SJCRH30 (cell line): ENCODE results near the gene DPF1. TPM values are rescaled to one million over a fixed set of nuclear protein-coding genes. Genes with fewer than 3 reads are reported as not detected.

ENCODE experiments used
- DNase-seq, 2 experiments: peaks; one replicate each; pipeline ENCODE4 v3.0.0-alpha.2; 2015 to 2020
- H3K27ac ChIP-seq: fragments of 250-450 bp; sonication (Bioruptor Pico); 2 replicates; pipeline ENCODE4 v1.5.1; 2020; ENCODE audit warnings: mild to moderate bottlenecking, moderate library complexity
- H3K27me3 ChIP-seq: fragments of 250-450 bp; sonication (Bioruptor Pico); 2 replicates; pipeline ENCODE4 v1.5.1; 2020; ENCODE audit warnings: mild to moderate bottlenecking, moderate library complexity
- H3K36me3 ChIP-seq: fragments of 250-450 bp; sonication (Bioruptor Pico); 2 replicates; pipeline ENCODE4 v1.5.1; 2020; ENCODE audit warnings: mild to moderate bottlenecking, moderate library complexity
- H3K4me1 ChIP-seq: fragments of 250-450 bp; sonication (Bioruptor Pico); 2 replicates; pipeline ENCODE4 v1.5.1; 2020; ENCODE audit warnings: mild to moderate bottlenecking, moderate library complexity
- H3K4me3 ChIP-seq: fragments of 250-450 bp; sonication (Bioruptor Pico); 2 replicates; pipeline ENCODE4 v1.5.1; 2020; ENCODE audit warnings: mild to moderate bottlenecking, moderate library complexity
- H3K9me3 ChIP-seq: fragments of 250-450 bp; sonication (Bioruptor Pico); replicated peaks from 2 replicates; pipeline ENCODE4 v1.5.1; 2020; ENCODE audit warnings: mild to moderate bottlenecking, moderate library complexity
- total RNA-seq: library from RNA; depleted of rRNA; stranded (reverse); fragments of >200 nt; shearing (Covaris generic); gene quantifications from 2 replicates; pipeline ENCODE4 v1.2.3, GENCODE V29; 2014

DPF1 gene
- total RNA-seq, 1 experiment from 2014 or later, result 10.6 TPM

DNA sequence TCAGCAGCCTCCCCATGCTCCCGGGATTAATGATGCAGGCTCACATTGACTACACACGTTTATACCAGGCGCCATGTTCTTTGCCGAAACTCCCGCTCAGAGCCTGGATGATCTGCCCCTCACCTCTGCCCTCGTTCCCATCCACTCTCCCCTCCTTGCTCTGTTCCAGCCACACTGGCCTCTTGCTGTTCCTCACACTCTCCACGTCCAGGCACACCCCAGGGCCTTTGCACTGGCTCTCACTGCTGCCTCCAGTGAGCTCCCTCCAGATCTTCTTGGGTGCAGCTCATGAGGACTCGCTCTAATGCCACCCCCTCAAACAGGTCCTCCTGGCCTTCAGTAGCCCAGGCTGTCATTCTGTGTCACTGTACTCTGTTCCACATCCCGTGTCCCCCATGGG lies 39.2 kb downstream of the DPF1 start:
- no peak for DNase-seq
- Histone ChIP-seq H3K4me1 (no peaks in the 10 kb centered on the region), H3K27me3 (no peaks in the 10 kb centered on the region), H3K9me3 (peaks cover 10% of the 10 kb centered on the region; the same call in 1 of the 2 replicates), H3K27ac (no peak overlapping the region), H3K4me3 (no peak overlapping the region), H3K36me3 (peaks cover 10% of the 10 kb centered on the region)

DNA sequence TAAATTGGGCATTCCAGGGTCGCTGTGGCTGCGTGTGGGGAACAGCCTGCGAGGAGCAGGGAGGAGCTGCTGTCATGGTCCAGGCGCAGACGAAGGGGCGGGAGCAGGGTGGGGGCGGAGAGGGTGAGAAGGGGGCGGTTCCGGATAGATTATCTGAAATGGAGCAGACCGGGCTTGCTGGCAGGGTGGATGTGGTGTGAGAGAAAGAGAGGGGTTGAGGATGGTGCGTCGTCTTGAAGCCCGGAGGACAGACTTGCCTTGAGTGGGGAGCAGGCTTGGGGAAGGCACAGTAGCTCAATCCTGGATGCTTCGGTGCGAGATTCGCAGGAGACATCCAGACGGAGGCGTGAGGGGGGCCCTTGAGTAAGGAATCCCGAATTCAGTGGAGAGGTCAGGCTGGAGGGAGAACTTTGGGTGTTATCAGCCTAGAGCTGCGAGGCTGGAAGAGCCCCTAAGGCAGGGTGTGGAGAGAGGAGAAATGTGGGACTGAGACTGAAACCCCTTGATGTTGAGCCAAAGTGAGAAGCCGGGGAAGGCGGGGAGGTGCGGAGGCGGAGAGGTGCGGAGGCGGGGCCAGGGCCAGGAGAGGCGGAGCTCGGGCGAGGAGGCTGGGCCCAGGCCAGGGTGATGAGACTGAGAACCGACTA lies 40.6 kb downstream of the DPF1 start:
- no peak for DNase-seq
- H3K27me3 ChIP-seq, result no peaks in the 10 kb centered on the region
- H3K27ac ChIP-seq, result no peak overlapping the region
- peaks cover 14% of the 10 kb centered on the region; the same call in 1 of the 2 replicates for H3K9me3 ChIP-seq
- H3K4me3 ChIP-seq, result no peak overlapping the region
- H3K36me3 ChIP-seq, result peaks cover 10% of the 10 kb centered on the region
- H3K4me1 ChIP-seq, result no peaks in the 10 kb centered on the region

DNA sequence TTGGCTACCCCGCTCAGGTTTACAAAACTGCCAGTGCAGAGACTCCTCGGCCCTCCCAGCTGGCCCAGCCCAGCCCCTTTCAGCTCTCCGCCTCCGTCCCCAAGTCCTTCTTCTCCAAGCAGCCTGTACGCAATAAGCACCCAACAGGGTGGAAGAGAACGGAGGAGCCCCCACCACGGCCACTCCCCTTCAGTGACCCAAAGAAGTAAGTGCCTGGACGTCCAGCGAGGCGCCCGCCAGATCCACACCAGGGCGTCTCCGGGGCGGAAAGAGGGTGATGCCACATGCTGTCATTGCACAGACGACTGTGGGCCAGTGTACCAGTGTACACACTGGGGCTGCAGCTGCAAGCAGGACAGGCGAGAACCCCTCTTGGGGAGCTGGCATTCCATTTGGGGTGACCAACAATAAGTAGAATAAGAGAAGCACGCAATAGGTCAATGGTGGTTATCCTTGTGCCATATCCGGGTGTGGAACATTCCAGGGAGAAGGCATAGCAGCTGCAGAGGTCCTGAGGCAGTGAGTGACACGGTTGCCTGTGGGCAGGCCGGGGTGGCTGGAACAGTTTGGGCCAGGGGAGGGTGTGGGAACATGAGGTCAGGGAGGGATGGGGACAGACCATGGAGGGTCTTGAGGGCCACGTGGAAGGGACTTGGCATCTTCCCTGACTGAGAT lies 41.3 kb downstream of the DPF1 start:
- no peaks in the 10 kb centered on the region for H3K27me3 ChIP-seq
- H3K27ac ChIP-seq, result no peak overlapping the region
- DNase-seq, result no peak
- H3K4me3 ChIP-seq, result no peak overlapping the region
- H3K4me1 ChIP-seq, result no peaks in the 10 kb centered on the region
- H3K36me3 ChIP-seq, result peaks cover 10% of the 10 kb centered on the region
- H3K9me3 ChIP-seq, result peaks cover 14% of the 10 kb centered on the region; the same call in 1 of the 2 replicates

DNA sequence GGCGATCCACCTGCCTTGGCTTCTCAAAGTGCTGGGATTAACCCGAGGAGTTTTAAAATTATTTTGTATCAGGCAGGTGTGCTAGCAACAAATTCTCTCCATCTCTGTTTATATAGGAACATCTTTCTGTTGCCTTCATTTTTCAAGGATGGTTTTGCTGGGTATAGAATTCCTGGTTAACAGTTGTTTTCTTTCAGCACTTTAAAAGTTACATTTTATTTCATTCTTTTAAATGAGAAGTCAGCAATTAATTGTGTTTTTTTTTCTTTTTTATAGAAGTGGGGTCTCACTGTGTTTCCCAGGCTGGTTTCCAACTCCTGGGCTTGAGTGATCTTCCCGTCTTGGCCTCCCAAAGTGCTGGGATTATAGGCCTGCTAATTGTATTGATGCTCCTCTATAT lies 44.0 kb downstream of the DPF1 start:
- no peak for DNase-seq
- peaks cover 14% of the 10 kb centered on the region; the same call in 1 of the 2 replicates for H3K9me3 ChIP-seq
- H3K36me3 ChIP-seq, result peaks cover 10% of the 10 kb centered on the region
- H3K27ac ChIP-seq, result no peak overlapping the region
- H3K27me3 ChIP-seq, result no peaks in the 10 kb centered on the region
- H3K4me3 ChIP-seq, result no peak overlapping the region
- H3K4me1 ChIP-seq, result no peaks in the 10 kb centered on the region

DNA sequence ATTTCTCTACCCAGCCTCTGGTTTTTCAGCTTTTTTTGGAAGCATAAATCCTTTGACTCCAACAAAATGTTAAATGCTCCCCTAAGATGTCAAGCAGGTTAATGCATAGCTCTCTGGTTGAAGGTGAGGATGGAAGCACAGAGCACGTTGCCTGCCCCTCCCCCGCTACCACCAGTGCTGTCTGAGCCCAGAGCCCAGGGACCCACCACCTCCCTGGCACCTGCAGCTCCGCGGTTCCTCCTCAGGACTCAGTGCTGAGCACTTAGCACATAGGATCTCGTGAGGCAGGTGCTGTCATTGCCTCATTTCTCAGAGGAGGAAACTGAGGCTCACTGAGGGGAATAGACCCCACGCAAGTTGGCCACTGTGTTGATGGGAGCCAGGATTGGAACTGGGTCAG lies 48.6 kb downstream of the DPF1 start:
- no peak overlapping the region for H3K4me3 ChIP-seq
- no peak for DNase-seq
- no peak overlapping the region for H3K27ac ChIP-seq
- H3K36me3 ChIP-seq, result peaks cover 4% of the 10 kb centered on the region
- no peaks in the 10 kb centered on the region for H3K4me1 ChIP-seq
- H3K9me3 ChIP-seq, result peaks cover 7% of the 10 kb centered on the region; the same call in 1 of the 2 replicates
- no peaks in the 10 kb centered on the region for H3K27me3 ChIP-seq

DNA sequence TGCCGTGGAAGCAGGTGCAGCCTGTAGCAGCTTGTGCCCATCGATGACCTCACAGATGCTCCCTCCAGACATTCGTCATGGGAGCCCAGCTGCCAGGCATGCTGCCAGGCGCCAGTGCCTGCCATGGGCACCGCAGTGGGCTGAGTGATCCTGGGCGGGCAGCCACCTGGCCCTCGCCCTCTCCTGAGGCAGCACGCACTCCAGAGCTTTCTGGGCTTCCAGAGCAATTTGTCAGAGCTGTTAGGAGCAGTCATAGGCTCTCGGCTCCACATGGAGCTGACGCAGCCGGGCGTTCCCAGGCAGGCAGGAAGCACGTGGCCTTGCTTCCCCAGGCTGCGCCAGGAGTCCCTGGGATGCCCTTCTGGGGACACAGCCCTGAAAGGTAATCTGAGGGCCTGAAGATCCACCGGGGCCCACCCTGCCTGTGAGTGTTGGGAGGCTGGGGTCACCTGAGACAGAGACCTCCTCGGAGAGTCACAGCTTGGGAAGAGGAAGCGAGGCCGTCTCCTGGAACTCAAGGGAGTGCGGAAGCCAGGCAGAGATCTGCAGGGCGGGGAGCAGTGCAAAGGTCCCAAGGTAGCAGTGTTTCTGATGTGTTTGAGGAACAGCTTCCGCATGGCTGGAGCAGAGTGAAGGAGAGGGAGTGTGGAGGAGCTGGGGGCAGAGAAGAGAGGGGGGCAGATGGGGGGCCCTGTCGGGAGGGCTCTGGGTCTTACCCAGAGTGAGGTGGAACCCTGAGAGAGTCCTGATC lies 50.6 kb downstream of the DPF1 start:
- no peak overlapping the region for H3K27ac ChIP-seq
- H3K27me3 ChIP-seq, result no peaks in the 10 kb centered on the region
- H3K4me3 ChIP-seq, result no peak overlapping the region
- no peaks in the 10 kb centered on the region for H3K9me3 ChIP-seq
- H3K4me1 ChIP-seq, result no peaks in the 10 kb centered on the region
- no peak for DNase-seq
- 0 out of 2 replicates have a peak, but pooled peaks cover 4% of the 10 kb centered on the region for H3K36me3 ChIP-seq

DNA sequence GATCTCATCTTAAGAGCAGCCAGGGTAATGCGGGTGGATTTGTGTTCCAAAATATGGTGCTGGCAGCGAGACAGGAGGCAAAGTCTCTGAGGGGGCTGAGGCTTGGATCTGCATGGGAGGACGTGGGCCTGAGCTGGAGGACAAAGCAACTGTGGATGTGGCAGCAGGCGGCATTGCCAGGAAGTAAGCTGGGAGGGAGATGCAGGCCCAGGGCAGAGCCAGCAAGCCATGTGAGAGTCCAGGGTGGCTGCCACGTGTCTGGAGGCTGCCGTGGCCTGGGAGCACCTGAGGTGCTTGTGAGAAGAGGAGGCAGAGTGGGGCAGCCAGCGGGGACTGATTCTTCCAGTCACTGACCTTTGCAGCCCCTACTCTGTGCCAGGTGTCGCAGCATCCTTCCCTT lies 52.0 kb downstream of the DPF1 start:
- DNase-seq, result no peak
- 0 out of 2 replicates have a peak, but pooled peaks cover 7% of the 10 kb centered on the region for H3K36me3 ChIP-seq
- H3K4me3 ChIP-seq, result no peak overlapping the region
- no peaks in the 10 kb centered on the region for H3K4me1 ChIP-seq
- no peaks in the 10 kb centered on the region for H3K9me3 ChIP-seq
- no peaks in the 10 kb centered on the region for H3K27me3 ChIP-seq
- H3K27ac ChIP-seq, result no peak overlapping the region

DNA sequence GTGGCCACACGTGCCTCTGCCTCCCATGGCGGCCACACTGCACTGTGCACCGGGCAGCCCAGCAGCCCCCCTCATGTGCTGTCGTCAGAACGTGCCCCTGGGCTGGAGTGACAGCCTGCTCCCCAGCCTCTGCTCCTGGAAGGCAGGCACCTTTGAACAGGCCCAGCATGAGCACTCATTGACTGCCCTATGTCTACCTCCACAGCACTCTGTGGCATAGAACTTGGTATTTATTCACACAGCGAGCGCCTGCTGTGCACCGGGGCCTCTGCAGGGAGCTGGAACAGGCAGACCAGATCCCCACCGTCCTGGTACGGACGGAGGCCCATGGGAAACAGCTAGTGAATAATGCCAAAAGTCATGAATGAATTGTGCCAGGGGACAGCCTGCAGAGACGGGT lies 53.7 kb downstream of the DPF1 start:
- Histone ChIP-seq H3K9me3 (no peaks in the 10 kb centered on the region), H3K4me1 (no peaks in the 10 kb centered on the region), H3K27me3 (no peaks in the 10 kb centered on the region), H3K36me3 (peaks cover 8% of the 10 kb centered on the region), H3K27ac (no peak overlapping the region), H3K4me3 (no peak overlapping the region)
- no peak for DNase-seq

DNA sequence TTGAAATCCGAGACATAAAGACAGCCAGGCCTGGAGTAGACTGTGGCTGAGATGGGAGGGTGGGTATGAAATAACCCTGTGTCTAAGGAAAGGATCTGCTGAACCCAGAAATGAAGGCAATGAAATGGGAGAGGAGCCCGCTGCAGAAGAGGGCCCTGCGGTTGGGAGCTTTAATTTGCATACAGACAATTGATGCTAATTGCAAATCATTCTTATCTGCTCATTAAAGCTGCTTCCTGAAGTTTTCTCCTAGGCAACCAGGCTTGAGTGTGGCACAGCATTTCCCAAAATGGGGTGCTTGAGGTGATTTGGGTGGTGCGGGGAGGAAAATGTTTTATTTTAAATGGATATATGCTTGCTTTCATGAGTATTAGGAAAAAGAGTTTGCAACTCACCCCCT lies 55.4 kb downstream of the DPF1 start:
- no peak overlapping the region for H3K4me3 ChIP-seq
- no peaks in the 10 kb centered on the region for H3K27me3 ChIP-seq
- no peaks in the 10 kb centered on the region for H3K9me3 ChIP-seq
- H3K36me3 ChIP-seq, result peaks cover 8% of the 10 kb centered on the region
- H3K4me1 ChIP-seq, result no peaks in the 10 kb centered on the region
- H3K27ac ChIP-seq, result no peak overlapping the region
- DNase-seq, result no peak

DNA sequence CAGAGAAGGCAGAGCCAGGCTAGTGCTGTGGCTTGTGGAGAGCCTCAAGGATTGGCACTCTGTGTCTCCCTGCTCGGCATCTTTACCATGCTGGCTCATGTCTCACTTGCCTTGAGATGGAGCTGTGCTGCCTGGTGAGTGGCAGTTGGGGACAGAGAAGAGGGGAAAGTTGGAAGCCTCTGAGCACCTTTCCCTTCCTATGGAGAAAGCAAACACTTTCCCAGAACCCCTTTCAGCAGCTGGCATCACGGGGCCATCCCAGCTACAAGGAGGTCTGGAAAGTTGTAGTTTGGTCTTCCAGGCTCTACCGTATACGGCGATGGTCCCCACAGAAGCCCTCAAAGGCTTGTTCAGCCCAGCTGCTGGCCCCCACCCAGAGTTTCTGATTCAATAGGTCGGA lies 58.7 kb downstream of the DPF1 start:
- Histone ChIP-seq H3K27ac (no peak overlapping the region), H3K9me3 (0 out of 2 replicates have a peak, but pooled peaks cover 6% of the 10 kb centered on the region)
- DNase-seq, result no peak

DNA sequence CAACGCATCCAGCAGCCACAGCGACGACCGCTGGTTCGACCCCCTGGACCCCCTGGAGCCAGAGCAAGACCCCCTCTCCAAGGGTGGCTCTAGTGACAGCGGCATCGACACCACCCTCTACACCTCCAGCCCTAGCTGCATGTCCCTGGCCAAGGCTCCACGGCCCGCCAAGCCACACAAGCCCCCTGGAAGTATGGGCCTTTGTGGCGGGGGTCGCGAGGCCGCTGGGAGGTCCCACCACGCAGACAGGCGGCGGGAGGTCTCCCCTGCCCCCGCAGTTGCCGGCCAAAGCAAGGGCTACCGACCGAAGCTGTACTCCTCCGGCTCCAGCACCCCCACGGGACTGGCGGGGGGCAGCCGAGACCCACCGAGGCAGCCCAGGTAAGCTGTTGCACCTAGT lies 59.5 kb downstream of the DPF1 start:
- peaks cover 25% of the 10 kb centered on the region for H3K36me3 ChIP-seq
- H3K27me3 ChIP-seq, result no peaks in the 10 kb centered on the region
- no peaks in the 10 kb centered on the region for H3K4me1 ChIP-seq
- H3K27ac ChIP-seq, result no peak overlapping the region
- no peak for DNase-seq
- H3K4me3 ChIP-seq, result no peak overlapping the region
- 0 out of 2 replicates have a peak, but pooled peaks cover 6% of the 10 kb centered on the region for H3K9me3 ChIP-seq

More for the DNA sequence above, 58.7 kb downstream of the DPF1 start:
- H3K27me3 ChIP-seq, result no peaks in the 10 kb centered on the region
- H3K4me1 ChIP-seq, result no peaks in the 10 kb centered on the region
- H3K4me3 ChIP-seq, result no peak overlapping the region
- peaks cover 22% of the 10 kb centered on the region for H3K36me3 ChIP-seq

DNA sequence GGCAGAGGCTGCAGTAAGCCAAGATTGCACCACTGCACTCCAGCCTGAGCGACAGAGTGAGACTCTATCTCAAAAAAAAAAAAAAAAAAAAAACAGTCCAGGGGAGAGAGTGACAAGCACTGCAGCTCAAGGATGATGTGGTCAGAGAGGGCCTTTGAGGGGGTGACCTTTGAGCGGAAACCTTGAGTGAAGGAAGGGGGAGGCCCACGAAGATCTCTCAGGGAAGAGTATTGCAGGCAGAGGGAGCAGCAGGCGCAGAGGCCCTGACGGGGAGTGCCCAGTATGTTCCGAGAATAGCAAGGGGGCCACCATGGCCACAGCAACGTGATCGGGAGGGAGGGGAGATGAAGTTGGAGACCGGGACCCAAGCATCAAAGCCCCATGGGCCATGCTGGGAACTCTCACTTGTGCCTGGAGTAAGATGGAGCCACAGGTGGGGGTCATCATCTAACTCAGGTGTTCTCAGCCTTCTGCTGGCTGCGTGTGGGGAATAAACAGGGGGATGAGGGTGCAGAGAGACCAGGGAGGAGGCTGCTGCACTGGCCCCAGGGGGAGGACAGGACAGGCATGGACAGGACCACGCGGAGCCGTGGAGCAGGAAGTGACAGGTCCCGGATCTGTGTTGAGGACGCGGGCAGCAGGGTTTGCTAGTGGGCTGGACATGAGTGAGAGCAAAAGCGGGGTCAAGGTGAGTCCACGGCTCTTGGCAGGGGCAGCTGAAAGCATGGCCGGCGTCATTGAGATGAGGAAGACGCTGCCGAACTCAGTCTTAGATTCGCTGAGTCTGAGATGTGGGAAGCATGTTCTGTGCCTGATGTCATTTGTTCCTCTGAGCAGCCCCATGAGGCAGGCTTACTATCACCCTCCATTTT lies 60.4 kb downstream of the DPF1 start:
- Histone ChIP-seq H3K4me3 (no peak overlapping the region), H3K36me3 (peaks cover 23% of the 10 kb centered on the region), H3K9me3 (0 out of 2 replicates have a peak, but pooled peaks cover 6% of the 10 kb centered on the region), H3K4me1 (no peaks in the 10 kb centered on the region), H3K27ac (no peak overlapping the region), H3K27me3 (no peaks in the 10 kb centered on the region)
- DNase-seq, result no peak

DNA sequence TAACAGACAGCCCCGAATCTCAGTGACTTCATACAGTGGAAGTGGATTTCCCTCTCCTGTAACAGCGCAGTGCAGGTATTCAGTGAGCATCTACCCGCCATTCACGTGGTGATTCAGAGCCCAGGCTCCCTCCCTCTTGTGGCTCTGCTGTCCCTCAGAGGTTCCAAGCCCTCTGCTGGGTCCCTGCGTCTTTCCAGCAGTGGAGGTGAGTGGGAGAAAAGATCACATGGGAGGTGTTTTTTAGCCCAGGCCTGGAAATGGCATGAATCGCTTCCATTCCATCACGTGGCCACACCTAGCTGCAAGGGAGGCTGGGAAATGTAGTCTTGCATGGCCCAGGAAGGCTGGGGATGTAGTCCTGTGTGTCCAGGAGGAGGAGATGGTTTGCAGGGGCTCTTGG lies 61.4 kb downstream of the DPF1 start:
- Histone ChIP-seq H3K27ac (no peak overlapping the region), H3K4me3 (no peak overlapping the region), H3K9me3 (0 out of 2 replicates have a peak, but pooled peaks cover 6% of the 10 kb centered on the region), H3K4me1 (no peaks in the 10 kb centered on the region), H3K27me3 (no peaks in the 10 kb centered on the region), H3K36me3 (peaks cover 22% of the 10 kb centered on the region)
- no peak for DNase-seq

DNA sequence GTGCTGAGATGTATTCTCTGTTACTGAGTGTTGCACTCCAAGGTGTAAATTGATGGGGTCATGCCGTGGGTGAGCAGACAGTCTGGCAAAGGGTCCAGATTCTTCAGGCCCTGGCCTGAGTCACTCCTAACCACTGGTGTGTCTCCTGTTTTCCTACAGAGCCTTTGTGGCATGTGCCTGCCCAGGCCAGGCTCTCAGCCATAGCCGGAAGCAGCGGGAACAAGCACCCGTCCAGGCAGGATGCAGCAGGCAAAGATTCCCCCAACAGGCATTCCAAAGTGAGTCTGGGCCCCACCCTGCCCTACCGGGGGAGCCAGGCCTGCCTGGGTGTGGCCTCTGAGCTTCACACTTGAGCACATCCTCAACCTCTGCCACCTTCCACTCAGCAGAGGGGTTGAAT lies 61.9 kb downstream of the DPF1 start:
- Histone ChIP-seq H3K4me3 (no peak overlapping the region), H3K27ac (no peak overlapping the region), H3K27me3 (no peaks in the 10 kb centered on the region), H3K4me1 (no peaks in the 10 kb centered on the region), H3K9me3 (0 out of 2 replicates have a peak, but pooled peaks cover 6% of the 10 kb centered on the region), H3K36me3 (peaks cover 20% of the 10 kb centered on the region)
- no peak for DNase-seq
